HG03442 (cell line): ENCODE data around the gene GUCA2B.

Experiments
- ATAC-seq: cut with Tn5 transposase; IDR thresholded peaks from one replicate; pipeline ENCODE4 v1.9.1; 2021; ENCODE audit warnings: mild to moderate bottlenecking, moderate library complexity; ENCODE audit not compliant: unreplicated experiment

The GUCA2B gene

DNA sequence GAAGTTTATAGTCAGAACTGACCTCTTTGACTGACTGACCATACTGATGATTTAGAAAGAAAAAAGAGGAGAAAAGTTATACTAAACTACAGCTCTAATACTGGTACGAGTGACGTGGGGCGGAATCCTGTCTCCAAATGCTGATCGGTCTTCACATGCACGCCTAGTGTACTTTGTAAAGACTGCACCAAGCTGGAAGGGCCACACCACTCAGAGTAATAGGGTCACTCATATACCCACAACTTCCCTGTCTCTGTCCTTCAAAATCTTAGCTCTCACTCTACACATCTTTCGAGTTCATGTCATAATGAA lies 30.7 kb downstream of the GUCA2B start:
- ATAC-seq = no peak

DNA sequence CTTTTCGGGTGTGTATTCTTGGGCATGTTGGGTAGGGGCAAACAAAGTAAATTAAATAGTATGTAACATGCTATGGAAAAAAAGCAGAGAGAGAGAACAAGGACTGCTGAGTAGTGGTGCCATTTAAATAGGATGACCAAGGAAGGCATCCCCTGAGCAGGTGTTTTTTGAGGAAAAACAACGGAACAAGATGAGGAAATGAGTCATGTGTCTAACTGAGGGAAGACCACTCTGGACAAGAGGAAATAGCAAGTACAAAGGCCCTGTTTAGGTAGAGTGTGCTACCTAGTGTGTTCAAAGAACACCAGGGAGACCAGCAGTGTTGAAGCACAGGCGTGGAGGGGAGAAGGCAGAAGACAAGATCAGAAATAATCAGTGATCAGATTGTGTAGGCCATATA lies 31.4 kb downstream of the GUCA2B start:
- ATAC-seq = no peak

DNA sequence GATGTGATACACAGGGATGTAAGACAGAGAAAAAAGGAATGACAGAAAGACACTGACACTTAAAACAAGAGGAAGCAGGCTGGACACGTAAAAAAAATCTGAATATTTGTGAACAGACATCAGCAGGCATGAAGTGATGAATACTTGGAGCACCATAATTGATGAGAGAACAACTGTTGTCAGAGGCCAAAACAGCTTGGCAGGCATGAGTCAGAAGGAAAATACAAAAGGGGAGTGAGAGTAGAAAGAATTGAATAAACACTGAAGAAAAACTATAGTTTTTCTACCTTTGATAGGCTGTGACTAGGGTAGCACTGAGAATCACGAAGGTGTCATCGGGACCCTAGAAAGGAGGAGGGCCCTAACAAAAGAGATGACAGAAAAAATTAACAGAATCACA lies 32.9 kb downstream of the GUCA2B start:
- ATAC-seq = no peak

- no peak for ATAC-seq
These were observed 37.0 kb downstream of the GUCA2B start for GRCh38 chr1:42189931-42190853.

GRCh38 chr1:42191319-42191718 lies 38.1 kb downstream of the GUCA2B start:
- no peak for ATAC-seq

- ATAC-seq = no peak
These were observed 38.9 kb downstream of the GUCA2B start for GRCh38 chr1:42192106-42192505.

DNA sequence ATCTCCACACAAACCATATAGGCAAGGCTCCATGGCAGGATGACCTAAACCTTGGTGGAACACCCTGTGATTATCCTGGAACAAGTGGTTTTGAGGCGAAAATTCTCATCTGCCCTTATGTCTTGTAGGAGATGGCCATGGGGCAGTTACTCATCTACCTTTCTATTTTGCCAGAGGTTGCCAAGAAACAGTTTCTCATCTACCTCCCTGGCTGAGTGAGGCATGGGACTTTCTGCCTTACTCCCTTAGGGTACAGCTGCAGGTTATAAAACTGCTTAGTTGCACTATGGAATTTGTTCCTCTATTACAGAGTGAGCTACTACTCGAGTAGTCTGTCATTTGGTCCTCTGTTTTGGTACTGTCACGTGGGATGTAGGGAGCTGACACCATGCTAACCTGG lies 42.6 kb downstream of the GUCA2B start:
- ATAC-seq = no peak

GRCh38 chr1:42198251-42198650 lies 45.0 kb downstream of the GUCA2B start:
- no peak for ATAC-seq

- ATAC-seq = no peak
These were observed 48.8 kb downstream of the GUCA2B start for GRCh38 chr1:42201986-42202385.
